ENCODE data around the gene ADCY3.

ADCY3 gene

GRCh38 chr2:24832931-24833701, 86.9 kb downstream of the ADCY3 start:
- FAIRE-seq (no peak), DNase-seq (ENCODE audit: insufficient read length, low spot score) (no peak)
- no peak for TF ChIP-seq CTCF (IDR thresholded peaks at IDR 0.05; ENCODE audit: insufficient read depth, missing control alignments)

- DNase-seq (ENCODE audit: insufficient read length, low spot score) (no peak), FAIRE-seq (no peak)
- no peak for TF ChIP-seq CTCF (IDR thresholded peaks at IDR 0.05; ENCODE audit: insufficient read depth, missing control alignments)
Observed at GRCh38 chr2:24832521-24832920, 87.5 kb downstream of the ADCY3 start.

GRCh38 chr2:24832073-24832461, 88.0 kb downstream of the ADCY3 start:
- DNase-seq (ENCODE audit: insufficient read length, low spot score): no peak
- FAIRE-seq: no peak
- TF ChIP-seq CTCF (IDR thresholded peaks at IDR 0.05; ENCODE audit: insufficient read depth, missing control alignments): no peak

- DNase-seq (ENCODE audit: insufficient read length, low spot score): no peak
- FAIRE-seq: no peak
- TF ChIP-seq CTCF (IDR thresholded peaks at IDR 0.05; ENCODE audit: insufficient read depth, missing control alignments): no peak
Observed at GRCh38 chr2:24831221-24832072, 88.6 kb downstream of the ADCY3 start.

- TF ChIP-seq CTCF (IDR thresholded peaks at IDR 0.05; ENCODE audit: insufficient read depth, missing control alignments): no peak
- FAIRE-seq (no peak), DNase-seq (ENCODE audit: insufficient read length, low spot score) (no peak)
Observed at GRCh38 chr2:24830786-24831185, 89.3 kb downstream of the ADCY3 start.

- no peak for FAIRE-seq
- no peak for DNase-seq (ENCODE audit: insufficient read length, low spot score)
- peak; percentile 5 for TF ChIP-seq CTCF (IDR thresholded peaks at IDR 0.05; ENCODE audit: insufficient read depth, missing control alignments)
Observed at GRCh38 chr2:24830351-24830750, 89.7 kb downstream of the ADCY3 start.

Data from D721Med (cell line).